ENCODE results near the gene GAS2L1. TPM values are rescaled to one million over a fixed set of nuclear protein-coding genes. Genes with fewer than 3 reads are reported as not detected.

The GAS2L1 gene
- total RNA-seq, 1 experiment from 2014 or later = 8.0 TPM

DNA sequence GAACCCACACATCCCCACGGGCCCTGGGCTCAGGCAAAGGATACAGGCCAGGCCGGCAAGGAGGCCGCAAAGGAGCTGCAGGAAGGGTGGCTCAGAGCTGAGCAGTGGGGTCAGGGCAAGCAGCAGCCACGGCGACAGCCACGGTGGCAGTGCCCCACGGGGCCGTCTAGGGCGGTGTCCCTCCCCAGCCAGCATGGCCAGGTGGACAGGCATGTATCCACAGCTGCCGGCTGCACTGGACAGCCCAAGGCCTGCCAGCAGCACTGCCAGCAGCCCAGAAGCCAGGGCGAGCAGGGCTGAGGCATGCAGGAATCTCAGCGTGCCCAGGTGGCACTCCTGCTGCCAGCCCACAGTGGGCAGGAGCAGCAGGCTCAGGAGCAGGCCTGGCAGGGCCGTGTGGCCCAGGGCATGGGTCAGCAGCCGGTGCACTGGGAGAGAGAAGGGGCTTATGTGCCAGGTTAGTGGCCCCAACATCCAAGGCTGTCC is 42.6 kb upstream of the GAS2L1 start:
- peaks cover 0 to 4% of the 10 kb centered on the region in 2 experiments; a peak in 2 of 5 replicates for H3K9me3 Mint-ChIP-seq
- Histone ChIP-seq H4K8ac (replicated peaks; ENCODE audit: insufficient read length, low read depth, low read length) (no peak overlapping the region), H3K18ac (ENCODE audit: insufficient read length, low read depth, low read length) (no peak overlapping the region), H3K79me2 (ENCODE audit: insufficient read depth, low read length) (peaks cover 7% of the 10 kb centered on the region; the same call in 1 of the 2 replicates), H2AFZ (ENCODE audit: low read length) (no peak overlapping the region), H3K27ac (ENCODE audit: insufficient read length, low read depth, low read length) (no peak overlapping the region), H3T11ph (ENCODE audit: low read length) (no peak overlapping the region), H2BK20ac (ENCODE audit: low read depth, low read length, poor library complexity, severe bottlenecking) (no peak overlapping the region), H2BK12ac (ENCODE audit: insufficient read length, low read depth, low read length) (no peak overlapping the region), H3K9me3 (ENCODE audit: control insufficient read depth, low read depth, low read length) (no peaks in the 10 kb centered on the region), H3K23me2 (ENCODE audit: insufficient read length, low read depth, low read length, poor library complexity, severe bottlenecking) (peaks cover 9% of the 10 kb centered on the region), H2BK120ac (ENCODE audit: low read depth, low read length, poor library complexity, severe bottlenecking) (no peak overlapping the region), H3K4ac (ENCODE audit: low read depth, low read length) (no peak overlapping the region), H4K5ac (ENCODE audit: insufficient read length, low read depth, low read length) (no peak overlapping the region), H4K20me1 (ENCODE audit: control insufficient read depth, insufficient read depth, insufficient read length) (no peaks in the 10 kb centered on the region), H3K23ac (ENCODE audit: insufficient read length, low read depth, low read length) (no peak overlapping the region), H3K4me2 (ENCODE audit: insufficient read depth, insufficient read length, low read length) (no peak overlapping the region), H2BK15ac (ENCODE audit: low read depth, low read length) (no peak overlapping the region), H3K27me3 (ENCODE audit: insufficient read depth, low read length) (no peaks in the 10 kb centered on the region), H2BK5ac (ENCODE audit: insufficient read length, low read length) (no peak overlapping the region), H4K91ac (ENCODE audit: insufficient read length, low read depth, low read length) (no peak overlapping the region), H2AK5ac (ENCODE audit: insufficient read length, low read length) (no peak overlapping the region), H3K9ac (ENCODE audit: extremely low read depth, insufficient read length, low read length) (no peak overlapping the region), H3K56ac (ENCODE audit: insufficient read length, low read depth, low read length) (no peak overlapping the region), H3K79me1 (ENCODE audit: insufficient read depth, low read depth, low read length, poor library complexity, severe bottlenecking) (no peaks in the 10 kb centered on the region), H3K4me1 (ENCODE audit: insufficient read depth, low read length) (no peaks in the 10 kb centered on the region), H3K14ac (ENCODE audit: insufficient read depth, low read length) (no peak overlapping the region)
- no peak overlapping the region for H3K4me3 Mint-ChIP-seq
- H3K27ac Mint-ChIP-seq = no peak overlapping the region
- no CpG with 5 or more reads among the region's 14 CpGs for WGBS (ENCODE audit: extremely low coverage, insufficient read length, low lambda C conversion rate)
- TF ChIP-seq, protein P1, sequence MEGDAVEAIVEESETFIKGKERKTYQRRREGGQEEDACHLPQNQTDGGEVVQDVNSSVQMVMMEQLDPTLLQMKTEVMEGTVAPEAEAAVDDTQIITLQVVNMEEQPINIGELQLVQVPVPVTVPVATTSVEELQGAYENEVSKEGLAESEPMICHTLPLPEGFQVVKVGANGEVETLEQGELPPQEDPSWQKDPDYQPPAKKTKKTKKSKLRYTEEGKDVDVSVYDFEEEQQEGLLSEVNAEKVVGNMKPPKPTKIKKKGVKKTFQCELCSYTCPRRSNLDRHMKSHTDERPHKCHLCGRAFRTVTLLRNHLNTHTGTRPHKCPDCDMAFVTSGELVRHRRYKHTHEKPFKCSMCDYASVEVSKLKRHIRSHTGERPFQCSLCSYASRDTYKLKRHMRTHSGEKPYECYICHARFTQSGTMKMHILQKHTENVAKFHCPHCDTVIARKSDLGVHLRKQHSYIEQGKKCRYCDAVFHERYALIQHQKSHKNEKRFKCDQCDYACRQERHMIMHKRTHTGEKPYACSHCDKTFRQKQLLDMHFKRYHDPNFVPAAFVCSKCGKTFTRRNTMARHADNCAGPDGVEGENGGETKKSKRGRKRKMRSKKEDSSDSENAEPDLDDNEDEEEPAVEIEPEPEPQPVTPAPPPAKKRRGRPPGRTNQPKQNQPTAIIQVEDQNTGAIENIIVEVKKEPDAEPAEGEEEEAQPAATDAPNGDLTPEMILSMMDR (conservative IDR thresholded peaks at IDR 0.05) = no peak
- H3K36me3 Mint-ChIP-seq (ENCODE audit: insufficient read depth in 1 of 3, low read depth in 3 of 3) = peaks cover 15 to 41% (median 25%) of the 10 kb centered on the region in 3 experiments; a peak in 6 of 7 replicates
- H3K27me3 Mint-ChIP-seq (ENCODE audit: low read depth) = no peaks in the 10 kb centered on the region
- H3K4me1 Mint-ChIP-seq = peaks cover 11 to 14% of the 10 kb centered on the region in 2 experiments
- DNase-seq = no peak
